Lung (tissue), 12 donors: ENCODE measurements around the gene HSD17B7. TPM values are rescaled to one million over a fixed set of nuclear protein-coding genes. Genes with fewer than 3 reads are reported as not detected.

Experiments
- ATAC-seq: fragments of 200-7000 bp; cut with Tn5 transposase; one replicate; pipeline ENCODE4 v1.9.1; 2020; ENCODE audit warnings: moderate number of reproducible peaks; ENCODE audit not compliant: insufficient read depth, low FRiP score
- DNase-seq, 3 donors: peaks; one replicate each; pipeline ENCODE4 v3.0.0-alpha.2; 2013 to 2017
- H3K27ac ChIP-seq, 2 donors: one replicate each; pipeline ENCODE4 v1.5.1; 2013; ENCODE audit warnings: mild to moderate bottlenecking in 2 of 2, moderate library complexity in 2 of 2, control low read depth in 1 of 2, inconsistent platforms in 1 of 2, low read depth in 1 of 2, low read length in 1 of 2
- H3K27me3 ChIP-seq, 3 donors: one replicate each; pipeline ENCODE4 v1.5.1; 2013; ENCODE audit warnings: low read length in 2 of 3; ENCODE audit not compliant: control insufficient read depth in 3 of 3, insufficient read depth in 3 of 3
- H3K36me3 ChIP-seq, 4 donors: one replicate each; pipeline ENCODE4 v1.5.1; 2013; ENCODE audit warnings: low read length in 4 of 4, mild to moderate bottlenecking in 1 of 4, moderate library complexity in 1 of 4; ENCODE audit not compliant: control insufficient read depth in 4 of 4, insufficient read depth in 4 of 4
- H3K4me1 ChIP-seq, 5 donors: one replicate each; pipeline ENCODE4 v1.5.1; 2013; ENCODE audit warnings: low read length in 5 of 5, mild to moderate bottlenecking in 2 of 5, moderate library complexity in 1 of 5; ENCODE audit not compliant: control insufficient read depth in 5 of 5, insufficient read depth in 5 of 5
- H3K4me3 ChIP-seq: one replicate; pipeline ENCODE4 v1.5.1; 2013; ENCODE audit warnings: mild to moderate bottlenecking, control low read depth, moderate library complexity
- H3K9ac ChIP-seq, 2 donors: one replicate each; pipeline ENCODE4 v1.5.1; 2013; ENCODE audit warnings: low read length in 2 of 2, control low read depth in 1 of 2; ENCODE audit not compliant: insufficient read depth in 1 of 2
- H3K9me3 ChIP-seq, 4 donors: one replicate each; pipeline ENCODE4 v1.5.1; 2013; ENCODE audit warnings: low read length in 3 of 4, mild to moderate bottlenecking in 1 of 4, moderate library complexity in 1 of 4; ENCODE audit not compliant: control insufficient read depth in 4 of 4, insufficient read depth in 3 of 4
- WGBS, 2 donors: extraction: QIAGEN DNeasy Blood & Tissue Kit; methylation state at CpG; one replicate each; pipeline ENCODE4 v1.1.7; 2013; 5-methylcytosine and 5-hydroxymethylcytosine counted together
- polyA plus RNA-seq, 2 donors: library from polyadenylated mRNA; stranded (reverse); fragments of 200-250 nt; gene quantifications; one replicate each; pipeline ENCODE4 v1.2.1, GENCODE V29; 2013
- total RNA-seq, 2 donors: library from RNA; depleted of rRNA in 1 of 2; stranded (reverse); fragments of >200 nt in 1 of 2; gene quantifications; one replicate each; pipeline ENCODE4 v1.2.1, GENCODE V29; 2014 to 2021
- TF ChIP-seq, protein P1 (sequence below): IDR thresholded peaks from 2 replicates; pipeline ENCODE4 v1.5.1; 2012; ENCODE audit warnings: mild to moderate bottlenecking; ENCODE audit errors: control extremely low read depth, extremely low read depth
- donor health status: control.
- donor health status: control.
- donor health status: Bipolar disorder and iron deficiency.
- donor health status: healthy.
- donor health status: DM: yes; HTN: yes; CAD: no.

The HSD17B7 gene
- total and polyA plus RNA-seq, 4 donors: 23.4 to 53.7 (median 37.1) TPM

DNA sequence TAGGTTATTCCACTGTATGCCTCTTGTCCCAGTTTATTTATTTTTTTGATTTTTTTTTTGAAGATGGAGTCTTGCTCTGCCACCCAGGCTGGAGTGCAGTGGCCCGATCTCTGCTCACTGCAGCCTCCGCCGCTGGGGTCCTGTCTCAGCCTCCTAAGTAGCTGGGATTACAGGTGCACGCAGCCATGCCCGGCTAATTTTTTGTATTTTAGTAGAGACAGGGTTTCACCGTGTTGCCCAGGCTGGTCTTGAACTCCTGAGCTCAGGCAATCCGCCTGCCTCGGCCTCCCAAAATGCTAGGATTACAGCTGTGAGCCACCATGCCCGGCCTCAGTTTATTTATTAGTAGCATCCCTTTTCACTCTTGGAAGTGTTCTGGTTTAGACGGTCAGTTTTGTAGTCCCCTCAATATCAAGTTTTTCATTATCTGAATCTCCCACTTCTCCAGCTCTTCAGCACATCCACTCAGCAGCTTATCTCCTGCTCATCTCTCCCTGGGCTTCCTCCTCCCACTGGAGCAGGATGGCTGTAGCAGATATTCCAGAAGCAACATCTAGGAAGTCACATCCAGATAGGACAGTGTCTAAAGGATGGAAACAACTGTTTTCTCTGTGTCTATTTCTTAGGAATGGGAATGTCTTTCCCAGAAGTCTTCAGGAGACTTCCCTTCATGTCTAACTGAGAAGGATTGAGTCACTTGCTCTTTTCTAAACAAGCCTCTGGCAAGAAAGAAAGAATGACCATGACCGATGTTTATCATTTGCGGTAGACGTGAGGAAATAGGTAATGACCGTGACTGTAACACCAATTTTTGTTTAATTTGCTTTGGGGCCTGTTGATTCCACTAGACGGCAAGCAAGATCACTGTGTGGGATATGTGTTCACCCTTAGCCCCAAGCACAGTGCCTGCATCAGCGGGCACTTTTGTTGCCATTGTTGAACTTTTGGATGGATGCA is 56.0 kb downstream of the HSD17B7 start:
- 86 to 93% methylated on average over 16 of the region's 16 CpGs for WGBS, 2 donors
- no peaks in the 10 kb centered on the region for H3K27me3 ChIP-seq
- no peak overlapping the region for H3K9ac ChIP-seq
- no peak for DNase-seq
- no peaks in the 10 kb centered on the region for H3K9me3 ChIP-seq
- H3K27ac ChIP-seq: no peak overlapping the region
- TF ChIP-seq, protein P1, sequence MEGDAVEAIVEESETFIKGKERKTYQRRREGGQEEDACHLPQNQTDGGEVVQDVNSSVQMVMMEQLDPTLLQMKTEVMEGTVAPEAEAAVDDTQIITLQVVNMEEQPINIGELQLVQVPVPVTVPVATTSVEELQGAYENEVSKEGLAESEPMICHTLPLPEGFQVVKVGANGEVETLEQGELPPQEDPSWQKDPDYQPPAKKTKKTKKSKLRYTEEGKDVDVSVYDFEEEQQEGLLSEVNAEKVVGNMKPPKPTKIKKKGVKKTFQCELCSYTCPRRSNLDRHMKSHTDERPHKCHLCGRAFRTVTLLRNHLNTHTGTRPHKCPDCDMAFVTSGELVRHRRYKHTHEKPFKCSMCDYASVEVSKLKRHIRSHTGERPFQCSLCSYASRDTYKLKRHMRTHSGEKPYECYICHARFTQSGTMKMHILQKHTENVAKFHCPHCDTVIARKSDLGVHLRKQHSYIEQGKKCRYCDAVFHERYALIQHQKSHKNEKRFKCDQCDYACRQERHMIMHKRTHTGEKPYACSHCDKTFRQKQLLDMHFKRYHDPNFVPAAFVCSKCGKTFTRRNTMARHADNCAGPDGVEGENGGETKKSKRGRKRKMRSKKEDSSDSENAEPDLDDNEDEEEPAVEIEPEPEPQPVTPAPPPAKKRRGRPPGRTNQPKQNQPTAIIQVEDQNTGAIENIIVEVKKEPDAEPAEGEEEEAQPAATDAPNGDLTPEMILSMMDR: no peak
- ATAC-seq: no peak
- H3K4me3 ChIP-seq: no peak overlapping the region
- no peaks in the 10 kb centered on the region for H3K36me3 ChIP-seq
- no peaks in the 10 kb centered on the region for H3K4me1 ChIP-seq

DNA sequence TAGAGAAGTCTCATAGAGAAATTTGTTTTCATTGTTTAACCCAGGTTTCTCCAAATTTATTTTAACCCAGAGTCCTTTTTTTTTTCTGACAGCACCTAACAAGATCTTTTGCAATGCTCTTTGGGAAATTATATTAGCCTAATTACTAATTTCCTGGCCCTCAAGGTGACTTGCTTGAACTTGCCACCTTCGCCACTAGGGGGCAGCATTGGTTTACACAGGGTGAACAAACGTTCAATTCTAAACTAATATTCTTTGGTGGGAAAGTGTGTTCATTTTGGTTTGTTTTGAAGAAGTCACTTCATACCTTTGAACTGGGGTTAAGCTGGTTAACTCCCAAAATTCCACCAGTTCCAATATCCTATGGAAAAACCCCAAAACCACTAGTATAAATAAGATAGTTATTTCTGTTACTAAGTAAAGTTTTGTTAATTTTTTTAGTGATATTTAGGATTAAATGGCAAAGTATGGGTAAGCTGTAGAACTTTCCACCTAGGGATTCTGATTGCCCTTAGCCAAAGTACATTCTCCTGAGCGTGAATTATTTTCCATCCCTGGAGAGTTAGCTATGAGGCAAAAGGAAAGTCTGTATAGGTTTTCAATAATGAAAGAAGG is 57.4 kb downstream of the HSD17B7 start:
- no peak overlapping the region for H3K27ac ChIP-seq
- 12 to 15% methylated on average over 3 of the region's 3 CpGs for WGBS, 2 donors
- no peaks in the 10 kb centered on the region for H3K27me3 ChIP-seq
- ATAC-seq: no peak
- TF ChIP-seq, protein P1: peak; percentile 58
- peak; percentile 72 to 76 (median 74) for DNase-seq
- no peak overlapping the region for H3K9ac ChIP-seq
- no peaks in the 10 kb centered on the region for H3K36me3 ChIP-seq
- H3K9me3 ChIP-seq: no peaks in the 10 kb centered on the region
- H3K4me1 ChIP-seq: no peaks in the 10 kb centered on the region
- H3K4me3 ChIP-seq: no peak overlapping the region

DNA sequence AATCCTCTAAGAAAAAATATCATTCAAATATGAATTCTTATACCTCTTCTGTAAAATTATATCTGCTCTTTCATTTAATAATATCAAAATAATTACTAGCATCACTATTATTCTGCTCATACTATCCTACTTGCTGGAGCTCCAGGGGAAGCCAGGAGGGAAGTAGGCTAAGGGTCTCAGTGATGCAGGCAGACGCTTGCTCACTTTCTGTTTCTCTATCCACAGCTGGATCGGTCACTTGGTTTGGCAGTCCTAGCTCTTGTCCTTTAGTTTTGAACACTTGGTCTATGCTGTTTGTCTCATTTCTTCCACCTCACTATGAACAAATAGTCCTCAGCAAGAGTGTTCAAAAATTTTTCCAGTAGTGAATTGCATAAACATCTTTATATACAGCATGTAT is 59.2 kb downstream of the HSD17B7 start:
- H3K9me3 ChIP-seq: no peaks in the 10 kb centered on the region
- no peak for DNase-seq
- no peaks in the 10 kb centered on the region for H3K27me3 ChIP-seq
- ATAC-seq: no peak
- H3K4me3 ChIP-seq: no peak overlapping the region
- no peak overlapping the region for H3K9ac ChIP-seq
- no peak overlapping the region for H3K27ac ChIP-seq
- H3K4me1 ChIP-seq: no peaks in the 10 kb centered on the region
- TF ChIP-seq, protein P1: no peak
- no peaks in the 10 kb centered on the region for H3K36me3 ChIP-seq
- 71 to 84% methylated on average over 2 of the region's 2 CpGs for WGBS, 2 donors
